Heart left ventricle (tissue), 16 donors: ENCODE results near the gene CAMSAP2. TPM values are rescaled to one million over a fixed set of nuclear protein-coding genes. Genes with fewer than 3 reads are reported as not detected.
A peak's percentile ranks its signal among the peaks of the same experiment; 100 is the strongest.

Experiments
- ATAC-seq, 4 donors: fragments of 200-7000 bp; cut with Tn5 transposase; one replicate each; pipeline ENCODE4 v1.9.1; 2020 to 2022; ENCODE audit warnings: moderate library complexity in 4 of 4, mild to moderate bottlenecking in 3 of 4, moderate number of reproducible peaks in 1 of 4
- DNase-seq, 5 donors: peaks; one replicate each; pipeline ENCODE4 v3.0.0-alpha.2; 2020
- H3K27ac ChIP-seq, 12 donors: fragments of 200-600 bp; sonication (generic) in 4 of 12; one replicate each; pipeline versions ENCODE4 v1.5.0 to v1.8.0; 2016 to 2022; ENCODE audit warnings: mild to moderate bottlenecking in 2 of 12
- H3K27me3 ChIP-seq, 9 donors: fragments of 200-600 bp; sonication (generic) in 2 of 9; one replicate each; pipeline versions ENCODE4 v1.5.1 to v1.8.0; 2016 to 2022; ENCODE audit warnings: mild to moderate bottlenecking in 3 of 9
- H3K36me3 ChIP-seq, 9 donors: fragments of 200-600 bp; sonication (generic) in 2 of 9; one replicate each; pipeline versions ENCODE4 v1.5.0 to v1.8.0; 2018 to 2022; ENCODE audit warnings: mild to moderate bottlenecking in 2 of 9
- H3K4me1 ChIP-seq, 12 donors: fragments of 200-600 bp; sonication (generic) in 4 of 12; one replicate each; pipeline versions ENCODE4 v1.5.0 to v1.8.0; 2016 to 2022; ENCODE audit warnings: mild to moderate bottlenecking in 3 of 12
- H3K4me3 ChIP-seq, 12 donors: fragments of 200-600 bp; sonication (generic) in 4 of 12; one replicate each; pipeline versions ENCODE4 v1.5.0 to v1.8.0; 2017 to 2022; ENCODE audit warnings: mild to moderate bottlenecking in 9 of 12, moderate library complexity in 4 of 12
- H3K9me3 ChIP-seq, 12 donors: fragments of 200-600 bp; sonication (generic) in 4 of 12; one replicate each; pipeline versions ENCODE4 v1.5.0 to v1.8.0; 2016 to 2022; ENCODE audit warnings: mild to moderate bottlenecking in 1 of 12
- POLR2A ChIP-seq, 2 donors: fragments of 450-650 bp; IDR thresholded peaks; one replicate each; pipeline ENCODE4 v1.6.1; 2017; ENCODE audit warnings: antibody characterized with exemption in 2 of 2, mild to moderate bottlenecking in 2 of 2, moderate library complexity in 2 of 2
- WGBS, 4 donors: extraction: QIAGEN DNeasy Blood & Tissue Kit in 2 of 4; methylation state at CpG; one replicate each; pipeline versions ENCODE4 v1.1.5 to v1.1.7; 2013 to 2018; 5-methylcytosine and 5-hydroxymethylcytosine counted together
- intact Hi-C, 10 donors: fragments of 100-400 bp; cut with DNase I; formaldehyde crosslinking; loops; one replicate each; pipeline versions ENCODE4 v1.11.1 to v1.14.2; 2022
- polyA plus RNA-seq, 2 donors: library from polyadenylated mRNA; stranded (reverse); fragments of 200-250 nt; gene quantifications; one replicate each; pipeline ENCODE4 v1.2.3, GENCODE V29; 2013
- total RNA-seq, 9 donors: library from RNA; depleted of rRNA in 2 of 9; stranded (reverse); fragments of >200 nt in 2 of 9; fragmentation: NEBNext Ultra II Directional in 3 of 9; extraction: Animal tissue kit (Norgen Biotek cat#: 25700) in 3 of 9; gene quantifications; one replicate each; pipeline versions ENCODE4 v1.1.0 to v1.2.4, GENCODE V29; 2016 to 2023
- TF ChIP-seq, protein P1 (sequence below), 12 donors: fragments of 200-600 bp; sonication (generic) in 4 of 12; IDR thresholded peaks; one replicate each; pipeline versions ENCODE4 v1.5.0 to v1.8.0; 2018 to 2022; ENCODE audit warnings: antibody characterized with exemption in 12 of 12, mild to moderate bottlenecking in 5 of 12
- donor health status: ischemic (EF 13 %, LVEDD 7.1; RV severe dilation, severe dysfunction).
- donor health status: healthy with polysubstance abuse.
- donor health status: DM: no; HTN: yes; CAD: no.
- donor health status: DM: no; HTN: no; CAD: no.
- donor health status: ischemic (EF 25% LVEDD 6.9; RV normal size, moderate dysfunction).
- donor health status: ischemic (EF 25% LVEDD 5.7; RV mildly dilated, moderate dysfunction).
- donor health status: healthy.
- donor health status: DM: yes; HTN: yes; CAD: no.
- donor health status: ischemic (EF 35%, LVEDD 5.7; RV mildly dilated, moderate dysfunction).
- donor health status: nonischemic (EF 11% LVEDD 7.7; RV severe dilation, severe dysfunction).
- donor health status: DM: yes; HTN: yes; CAD: no.
- donor health status: PGD.
- donor health status: ischemic (EF 29% LVEDD 5.4; RV normal size, mild dysfunction).
- donor health status: nonischemic (EF 23%, LVEDD 6.1; RV moderate dilation, normal function).

The CAMSAP2 gene
- total and polyA plus RNA-seq, 11 donors: 7.0 to 53.7 (median 36.1) TPM

GRCh38 chr1:200872446-200873115, 133.9 kb downstream of the CAMSAP2 start, which contains the start of gene GPR25:
TSS of gene GPR25 (plus strand) at chr1:200872981. CDS start at chr1:200873038, 57 bp downstream.
- Histone ChIP-seq H3K4me1 (peaks cover 3 to 15% (median 10%) of the 10 kb centered on the region in 12 donors), H3K9me3 (no peaks in the 10 kb centered on the region), H3K36me3 (no peaks in the 10 kb centered on the region), H3K4me3 (peak within 1 kb of the TSS; percentile 0 to 46 (median 28)), H3K27me3 (peaks cover 18 to 85% (median 39%) of the 10 kb centered on the region in 9 donors), H3K27ac (no peak within 1 kb of the TSS)
- intact Hi-C loops: no loop called here
- ATAC-seq (peak in 1 of 4 donors; percentile 37), DNase-seq (no peak)
- no peak for TF ChIP-seq POLR2A (IDR thresholded peaks at IDR 0.05)
- TF ChIP-seq, protein P1, sequence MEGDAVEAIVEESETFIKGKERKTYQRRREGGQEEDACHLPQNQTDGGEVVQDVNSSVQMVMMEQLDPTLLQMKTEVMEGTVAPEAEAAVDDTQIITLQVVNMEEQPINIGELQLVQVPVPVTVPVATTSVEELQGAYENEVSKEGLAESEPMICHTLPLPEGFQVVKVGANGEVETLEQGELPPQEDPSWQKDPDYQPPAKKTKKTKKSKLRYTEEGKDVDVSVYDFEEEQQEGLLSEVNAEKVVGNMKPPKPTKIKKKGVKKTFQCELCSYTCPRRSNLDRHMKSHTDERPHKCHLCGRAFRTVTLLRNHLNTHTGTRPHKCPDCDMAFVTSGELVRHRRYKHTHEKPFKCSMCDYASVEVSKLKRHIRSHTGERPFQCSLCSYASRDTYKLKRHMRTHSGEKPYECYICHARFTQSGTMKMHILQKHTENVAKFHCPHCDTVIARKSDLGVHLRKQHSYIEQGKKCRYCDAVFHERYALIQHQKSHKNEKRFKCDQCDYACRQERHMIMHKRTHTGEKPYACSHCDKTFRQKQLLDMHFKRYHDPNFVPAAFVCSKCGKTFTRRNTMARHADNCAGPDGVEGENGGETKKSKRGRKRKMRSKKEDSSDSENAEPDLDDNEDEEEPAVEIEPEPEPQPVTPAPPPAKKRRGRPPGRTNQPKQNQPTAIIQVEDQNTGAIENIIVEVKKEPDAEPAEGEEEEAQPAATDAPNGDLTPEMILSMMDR (IDR thresholded peaks at IDR 0.05): no peak
- WGBS, 4 donors: 67 to 82% (median 72%) methylated on average over 13 to 23 of the region's 23 CpGs

- H3K36me3 ChIP-seq: no peaks in the 10 kb centered on the region
- no peak overlapping the region for H3K27ac ChIP-seq
- peaks cover 22 to 86% (median 39%) of the 10 kb centered on the region in 9 donors for H3K27me3 ChIP-seq
- peak overlapping the region; percentile 0 to 46 (median 28) for H3K4me3 ChIP-seq
- H3K9me3 ChIP-seq: no peaks in the 10 kb centered on the region
- intact Hi-C loops: no loop called here
- 3 to 9% (median 6%) methylated on average over 20 to 61 of the region's 61 CpGs for WGBS, 4 donors
- DNase-seq: no peak
- H3K4me1 ChIP-seq: peaks cover 3 to 15% (median 10%) of the 10 kb centered on the region in 12 donors
- TF ChIP-seq, protein P1 (IDR thresholded peaks at IDR 0.05): no peak
- TF ChIP-seq POLR2A (IDR thresholded peaks at IDR 0.05): no peak
- ATAC-seq: peak in 2 of 4 donors; percentile 12 to 19
Measured at GRCh38 chr1:200873116-200873670, 134.5 kb downstream of the CAMSAP2 start.

DNA sequence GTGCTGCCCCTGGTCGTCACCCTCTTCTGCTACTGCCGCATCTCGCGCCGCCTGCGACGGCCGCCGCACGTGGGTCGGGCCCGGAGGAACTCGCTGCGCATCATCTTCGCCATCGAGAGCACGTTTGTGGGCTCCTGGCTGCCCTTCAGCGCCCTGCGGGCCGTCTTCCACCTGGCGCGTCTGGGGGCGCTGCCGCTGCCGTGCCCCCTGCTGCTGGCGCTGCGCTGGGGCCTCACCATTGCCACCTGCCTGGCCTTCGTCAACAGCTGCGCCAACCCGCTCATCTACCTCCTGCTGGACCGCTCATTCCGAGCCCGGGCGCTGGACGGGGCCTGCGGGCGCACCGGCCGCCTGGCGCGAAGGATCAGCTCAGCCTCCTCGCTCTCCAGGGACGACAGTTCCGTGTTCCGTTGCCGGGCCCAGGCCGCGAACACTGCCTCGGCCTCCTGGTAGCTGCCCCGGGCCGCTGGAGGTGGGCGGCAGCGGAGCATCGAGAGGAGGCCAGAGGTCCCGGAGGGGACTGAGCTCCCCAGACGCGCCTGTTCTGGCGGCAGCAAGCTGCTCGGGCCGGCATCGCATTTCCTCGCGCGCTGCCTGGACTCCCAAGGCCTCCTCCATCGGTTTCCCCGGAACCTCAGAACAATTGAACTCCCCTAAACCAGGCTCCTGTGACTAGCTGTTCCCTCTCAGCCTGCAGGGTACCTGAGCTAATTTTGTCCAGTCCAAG, 135.1 kb downstream of the CAMSAP2 start:
- intact Hi-C loops: no loop called here
- H3K27me3 ChIP-seq: peaks cover 22 to 87% (median 39%) of the 10 kb centered on the region in 9 donors
- WGBS, 4 donors: 11 to 22% (median 12%) methylated on average over 24 to 66 of the region's 66 CpGs
- TF ChIP-seq, protein P1 (IDR thresholded peaks at IDR 0.05): no peak
- TF ChIP-seq POLR2A (IDR thresholded peaks at IDR 0.05): no peak
- H3K27ac ChIP-seq: no peak overlapping the region
- peak overlapping the region; percentile 0 to 46 (median 28) for H3K4me3 ChIP-seq
- ATAC-seq (peak in 2 of 4 donors; percentile 27 to 39), DNase-seq (no peak)
- H3K4me1 ChIP-seq: peaks cover 3 to 15% (median 10%) of the 10 kb centered on the region in 12 donors
- no peaks in the 10 kb centered on the region for H3K36me3 ChIP-seq
- no peaks in the 10 kb centered on the region for H3K9me3 ChIP-seq

DNA sequence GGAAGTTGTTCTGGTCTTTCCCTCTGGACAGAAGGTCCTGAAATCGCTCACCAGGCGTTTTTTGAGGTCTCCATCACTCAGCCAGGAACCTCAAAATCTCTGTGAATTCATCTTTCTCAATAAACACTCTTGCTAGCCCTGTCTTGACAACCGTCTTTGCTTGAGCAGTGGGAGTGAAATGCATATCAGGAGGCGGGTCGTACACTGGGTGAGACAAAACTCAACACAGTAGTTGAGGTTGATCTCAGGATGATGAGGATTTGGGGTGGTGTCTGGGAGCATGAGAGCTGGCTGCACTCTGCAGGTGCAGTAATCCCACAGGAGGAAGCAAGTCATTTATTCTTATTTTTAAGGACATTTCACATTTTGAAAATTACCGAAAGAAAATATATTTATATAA, 136.0 kb downstream of the CAMSAP2 start:
- Histone ChIP-seq H3K4me3 (no peak overlapping the region), H3K27me3 (peaks cover 22 to 78% (median 37%) of the 10 kb centered on the region in 9 donors), H3K36me3 (no peaks in the 10 kb centered on the region), H3K27ac (no peak overlapping the region), H3K9me3 (no peaks in the 10 kb centered on the region), H3K4me1 (peaks cover 3 to 15% (median 10%) of the 10 kb centered on the region in 12 donors)
- ATAC-seq: no peak
- intact Hi-C loops: no loop called here
- DNase-seq: no peak
- no peak for TF ChIP-seq POLR2A (IDR thresholded peaks at IDR 0.05)
- TF ChIP-seq, protein P1 (IDR thresholded peaks at IDR 0.05): no peak
- 85 to 92% (median 87%) methylated on average over 6 of the region's 6 CpGs for WGBS, 4 donors
